A549 treated with AZD9567 at 1 μM for 4 hours (cell line): ENCODE data around the gene RNF113B. TPM values are rescaled to one million over a fixed set of nuclear protein-coding genes. Genes with fewer than 3 reads are reported as not detected.

ENCODE experiments used
- total RNA-seq: library from RNA; stranded (reverse); fragments of 200-300 nt; extraction: Qiagen RNA extraction; gene quantifications from 5 replicates; pipeline ENCODE4 v1.2.3, GENCODE V29; 2022; ENCODE audit not compliant: insufficient read depth

The RNF113B gene
- not detected in 5 replicates for total RNA-seq

DNA sequence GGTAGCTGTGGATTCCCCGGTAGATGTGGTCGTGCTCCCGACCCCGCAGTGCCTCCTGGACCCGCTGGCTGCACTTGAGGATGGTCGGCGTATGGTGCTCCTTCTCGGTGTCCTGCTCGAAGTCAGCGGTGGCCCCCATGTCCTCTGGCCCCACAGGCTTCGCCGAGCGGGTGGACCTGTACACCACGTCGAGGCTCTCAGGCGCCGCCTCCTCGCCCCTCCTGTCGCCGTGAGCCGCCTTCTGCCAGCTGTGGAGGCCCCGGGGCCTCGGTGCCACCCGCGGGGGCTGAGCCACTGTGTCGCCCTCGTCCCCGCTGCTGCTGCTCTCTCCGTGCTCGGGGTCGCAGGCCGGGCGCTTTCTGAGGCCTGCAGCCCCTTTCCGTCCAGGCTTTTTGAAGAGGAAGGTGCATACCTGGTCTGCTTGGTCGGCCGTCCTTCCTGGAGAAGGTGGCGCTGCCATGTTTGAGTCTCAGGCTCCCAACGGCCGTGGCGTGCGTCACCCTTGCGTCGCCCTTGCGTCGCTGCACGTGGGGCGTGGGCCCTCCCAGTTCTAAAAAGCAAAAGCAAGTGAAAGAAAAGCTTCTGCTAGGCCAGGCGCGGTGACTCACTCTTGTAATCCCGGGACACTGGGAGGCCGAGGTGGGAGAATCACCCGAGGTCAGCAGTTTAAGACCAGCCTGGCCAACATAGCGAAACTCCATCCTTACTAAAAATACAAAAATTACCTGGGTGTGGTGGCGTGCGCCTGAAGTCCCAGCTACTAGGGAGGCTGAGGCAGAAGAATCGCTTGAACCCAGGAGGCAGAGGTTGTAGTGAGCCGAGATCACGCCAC is at the start of gene RNF113B:
RNF113B (minus strand) TSS at position 493 of the 832 bp plus-strand sequence; CDS start at position 460, 33 bp downstream.

DNA sequence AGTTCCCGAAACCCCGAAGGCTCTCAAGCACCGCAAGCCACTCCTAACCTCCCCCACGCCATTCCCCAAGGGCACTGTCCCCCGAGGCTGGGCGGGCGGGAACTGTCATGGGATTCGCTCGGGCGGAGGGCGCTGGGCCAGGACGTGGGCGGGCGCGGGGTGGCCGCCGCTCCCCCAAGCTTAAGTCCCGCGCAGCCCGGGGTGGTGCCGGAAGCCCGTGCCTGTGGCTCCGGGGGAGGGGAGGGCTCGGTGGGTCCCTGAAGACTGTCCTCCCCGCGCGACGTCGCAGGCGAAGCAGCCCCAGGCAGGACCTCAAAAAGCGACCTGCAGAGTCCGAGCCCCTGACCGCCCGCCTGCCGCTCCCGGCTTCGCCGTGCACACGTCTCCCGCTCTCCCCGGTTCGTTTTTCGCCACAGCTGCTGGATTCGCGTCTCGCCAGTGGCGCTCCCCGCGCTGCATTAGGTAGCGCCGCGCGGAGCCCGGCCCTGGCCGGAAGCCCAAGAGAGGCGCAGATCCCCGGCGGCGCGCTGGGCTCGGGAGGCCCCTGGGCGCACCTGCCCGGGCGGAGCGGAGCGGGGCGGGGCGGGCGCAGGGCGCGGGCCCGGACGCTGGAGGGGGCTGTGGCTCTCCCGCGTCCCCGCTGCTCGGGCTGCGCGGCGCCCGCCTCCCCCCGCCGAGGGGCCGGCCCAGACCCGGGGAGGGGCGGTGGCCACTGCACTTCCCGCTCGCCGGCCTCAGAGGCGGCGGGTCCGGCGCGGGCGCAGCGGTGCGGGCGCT is 34.5 kb downstream of the RNF113B start, which contains the start of gene FARP1:
FARP1 (plus strand) TSS at position 715 of the 777 bp plus-strand sequence. CDS start 70,149 bp downstream, outside the sequence.

Other genes with a start within 250 kb of the RNF113B start
- 71.9 to 95.1 TPM (median 79.0 TPM) in 5 replicates for gene IPO5, start 223.6 kb downstream of the RNF113B start, total RNA-seq
- gene FARP1, start 34.2 kb downstream of the RNF113B start, total RNA-seq: 12.4 to 27.7 TPM (median 15.7 TPM) in 5 replicates